Stimulated activated CD4-positive, alpha-beta T cell treated with anti-CD3 and anti-CD28 coated beads, Interleukin-2, amount 100 ng/mL, for 24 hours (primary cell): ENCODE measurements around the gene LCE1E.

Experiments
- DNase-seq, 2 donors: peaks; one replicate each; pipeline ENCODE4 v3.0.0-alpha.2; 2020

Gene LCE1E, protein sequence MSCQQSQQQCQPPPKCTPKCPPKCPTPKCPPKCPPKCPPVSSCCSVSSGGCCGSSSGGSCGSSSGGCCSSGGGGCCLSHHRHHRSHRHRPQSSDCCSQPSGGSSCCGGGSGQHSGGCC

DNA sequence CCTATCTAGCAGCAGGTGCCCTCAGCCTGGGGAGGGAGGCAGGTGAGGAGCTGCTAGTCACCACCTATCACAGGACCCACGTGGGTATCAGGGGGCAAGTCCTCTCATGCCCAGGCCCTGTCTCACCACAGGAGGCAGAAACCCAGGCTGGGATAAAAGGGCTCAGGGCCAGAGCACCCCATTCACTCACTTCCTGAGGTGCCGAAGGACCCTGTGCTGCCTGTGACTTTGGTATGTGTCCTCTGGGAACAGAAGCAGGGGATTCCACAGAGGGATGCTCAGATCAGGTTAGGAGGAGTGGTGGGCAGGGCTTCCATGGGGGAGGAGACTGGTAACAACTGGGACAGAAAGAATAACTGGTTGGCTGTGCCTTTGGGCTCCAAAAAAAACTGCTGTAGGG lies at the start of gene LCE1E:
LCE1E (plus strand) TSS at position 181 of the 400 bp plus-strand sequence. CDS start 1,043 bp downstream, outside the sequence.
- DNase-seq: no peak

DNA sequence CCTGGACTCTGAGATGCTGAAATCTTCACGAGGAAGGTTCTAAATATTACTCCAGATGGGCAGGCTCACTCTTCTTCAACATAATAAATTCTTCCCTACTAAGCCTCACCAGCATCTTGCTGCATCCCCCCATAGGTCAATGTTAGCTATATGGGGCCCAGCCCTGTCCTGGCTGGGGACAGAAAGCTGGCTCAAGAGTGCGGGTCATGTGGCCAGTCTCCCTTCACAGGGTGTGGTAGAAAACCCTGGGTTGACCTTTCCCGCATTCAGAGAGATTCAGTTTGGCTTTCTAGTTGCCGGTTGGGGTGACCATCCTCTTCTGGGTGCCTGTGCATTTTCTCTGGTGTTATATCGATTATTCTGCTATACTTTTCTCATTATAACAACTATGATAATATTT lies 48.1 kb upstream of the LCE1E start:
- DNase-seq: no peak

DNA sequence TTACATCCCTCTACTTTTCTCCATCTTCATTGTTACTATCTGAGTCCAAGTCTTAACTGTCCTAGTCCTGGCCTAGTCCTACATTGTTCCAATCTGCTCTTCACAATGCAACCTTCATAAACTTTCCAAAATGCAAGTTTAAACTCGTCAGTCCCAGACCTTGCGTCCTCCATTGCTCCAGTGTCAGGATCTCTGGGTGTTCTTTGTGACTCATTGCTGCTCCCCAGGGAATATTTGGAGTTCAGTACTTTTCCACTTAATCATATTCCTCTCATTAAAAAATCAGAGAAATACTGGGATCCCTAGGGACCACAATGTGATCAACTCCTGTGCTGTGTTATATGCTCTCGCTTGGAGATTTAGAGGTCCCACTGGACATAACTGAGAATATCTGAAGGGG lies 46.2 kb upstream of the LCE1E start:
- DNase-seq: no peak

DNA sequence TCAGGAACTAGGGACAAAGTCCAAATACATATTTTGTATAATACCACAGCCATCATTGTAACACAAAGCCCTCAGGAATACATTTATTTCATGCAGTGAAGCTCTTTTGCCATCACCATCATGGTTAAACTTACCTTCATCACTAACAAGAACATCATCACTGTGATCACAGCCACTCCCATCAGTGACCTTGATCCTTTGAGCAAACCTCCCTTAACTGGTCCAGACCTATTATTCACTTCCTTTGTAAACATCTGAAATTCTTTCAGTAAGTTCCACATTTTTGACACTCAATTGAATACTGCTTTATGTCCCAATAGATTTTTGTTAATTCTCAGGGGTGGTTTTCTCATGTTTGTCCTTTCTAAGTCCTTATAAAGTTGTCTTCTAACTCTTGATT lies 44.4 kb upstream of the LCE1E start:
- DNase-seq: no peak

DNA sequence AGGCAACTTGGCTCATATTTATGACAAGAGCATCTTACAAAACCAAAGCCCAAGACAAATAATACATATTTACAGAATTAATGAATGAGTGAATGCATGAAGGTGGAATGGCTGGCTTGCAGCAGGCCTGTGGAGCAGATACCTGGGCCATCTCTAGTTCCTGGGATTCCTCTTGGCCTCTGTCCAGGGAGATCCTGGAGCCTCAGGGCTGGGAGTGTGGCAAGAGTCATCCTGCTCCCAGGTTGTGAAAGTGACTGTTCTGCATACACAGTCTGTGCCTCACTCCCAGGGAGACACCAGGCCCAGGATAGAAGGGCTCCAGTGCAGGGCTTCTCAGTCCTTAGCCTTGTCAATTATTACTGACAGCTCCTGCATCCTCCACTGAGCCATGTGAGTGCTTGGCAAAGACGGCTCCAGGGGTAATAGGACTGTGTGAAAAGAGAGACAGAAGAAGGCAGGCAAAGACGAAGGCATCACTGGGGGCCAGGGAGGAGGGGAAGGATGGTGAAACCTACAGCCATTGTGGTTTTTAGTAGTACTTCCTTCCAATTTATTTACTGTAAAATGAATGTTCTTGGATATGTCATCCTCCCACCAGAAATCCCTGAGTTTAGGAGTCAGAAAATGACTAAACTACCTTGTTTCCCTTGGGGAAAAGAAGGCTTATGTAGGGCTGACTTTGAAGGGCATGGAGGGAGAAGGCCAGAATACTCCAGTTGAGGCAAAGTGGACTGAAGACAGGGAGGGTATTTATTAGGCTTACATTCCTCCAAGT lies 42.5 kb upstream of the LCE1E start:
- DNase-seq: no peak

DNA sequence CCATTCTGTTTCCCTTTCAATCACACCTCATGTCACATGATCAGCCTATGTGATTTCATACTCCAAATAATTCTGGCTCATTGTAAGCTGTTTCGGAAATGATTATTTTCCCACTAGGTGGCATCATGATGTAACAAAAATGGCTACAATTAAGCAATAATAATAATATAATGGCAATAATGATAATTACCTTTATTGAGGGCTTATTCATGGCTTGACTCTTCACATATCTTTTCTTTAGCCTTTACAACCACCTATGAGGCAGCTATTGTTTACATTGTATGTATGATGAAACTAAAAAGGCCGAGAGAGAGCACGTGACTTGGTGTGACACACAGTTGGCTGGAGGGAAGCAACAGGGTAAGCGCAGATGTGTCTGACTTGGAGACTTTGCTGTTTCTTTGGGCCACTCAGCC lies 40.8 kb upstream of the LCE1E start:
- DNase-seq: no peak

DNA sequence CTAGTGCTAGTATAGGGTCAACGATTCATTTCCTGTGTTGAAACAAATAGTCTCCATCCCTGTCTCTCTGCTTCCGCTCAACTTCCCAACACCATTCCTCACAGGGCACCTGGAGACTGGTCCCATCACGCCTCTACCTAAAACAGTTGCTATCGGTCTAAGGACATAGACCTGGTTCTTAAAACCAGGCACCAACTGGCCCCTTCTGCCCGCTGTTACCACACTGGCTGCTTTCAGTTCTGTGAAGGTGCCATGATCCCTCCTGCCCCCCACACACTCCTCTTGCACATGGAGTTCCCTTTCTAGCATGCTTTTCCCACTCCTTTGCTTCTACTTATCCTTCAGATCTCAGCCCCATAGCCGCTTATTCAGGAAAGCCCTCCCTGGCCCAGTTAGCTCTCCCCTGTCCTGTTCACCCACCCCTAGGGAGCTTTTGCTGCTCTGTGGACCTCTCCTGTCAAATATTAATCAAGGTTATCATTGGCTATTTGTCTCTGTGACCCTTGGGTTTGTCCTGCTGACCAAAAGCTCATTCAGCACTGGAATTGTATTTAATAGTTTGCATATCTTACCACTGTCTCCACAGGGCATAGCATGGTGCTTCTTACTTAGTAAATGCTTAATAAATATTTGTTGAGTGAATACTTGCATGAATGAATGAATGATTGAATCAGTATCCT lies 40.2 kb upstream of the LCE1E start:
- DNase-seq: no peak

DNA sequence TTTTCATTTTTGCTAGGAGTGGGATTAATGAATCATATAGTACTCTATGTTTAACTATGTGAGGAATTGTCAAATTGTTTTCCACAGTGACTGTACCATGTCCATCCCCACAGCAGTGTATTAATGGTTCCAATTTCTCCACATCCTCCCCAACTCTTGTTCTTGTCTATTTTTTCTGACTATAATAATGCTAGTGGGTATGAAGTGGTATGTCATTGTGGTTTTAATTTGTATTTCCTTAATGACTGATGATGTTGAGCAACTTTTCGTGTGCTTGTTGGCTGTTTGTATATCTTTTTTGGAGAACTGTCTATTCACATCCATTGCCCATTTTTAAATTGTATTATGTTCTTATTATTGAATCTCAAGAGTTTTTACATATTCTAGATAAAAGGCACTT lies 38.2 kb upstream of the LCE1E start:
- no peak for DNase-seq

DNA sequence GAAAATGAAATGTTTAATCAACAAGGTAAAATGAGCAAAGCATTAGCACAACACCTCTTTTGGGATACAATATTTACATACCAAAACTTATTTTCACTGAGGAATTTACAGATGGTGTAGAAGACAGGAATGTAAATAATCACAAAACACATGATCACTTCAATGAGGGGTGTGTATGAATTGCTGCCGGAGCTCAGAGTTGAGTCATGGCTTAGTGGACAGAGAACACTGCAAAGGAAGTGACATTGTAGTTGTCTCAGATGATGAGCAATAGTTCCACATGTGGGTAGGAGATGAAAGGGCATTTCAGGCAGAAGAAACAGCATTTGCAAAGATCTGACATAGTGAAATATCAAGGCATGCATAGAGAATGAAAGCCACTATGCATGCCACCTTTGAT lies 33.8 kb upstream of the LCE1E start:
- no peak for DNase-seq

DNA sequence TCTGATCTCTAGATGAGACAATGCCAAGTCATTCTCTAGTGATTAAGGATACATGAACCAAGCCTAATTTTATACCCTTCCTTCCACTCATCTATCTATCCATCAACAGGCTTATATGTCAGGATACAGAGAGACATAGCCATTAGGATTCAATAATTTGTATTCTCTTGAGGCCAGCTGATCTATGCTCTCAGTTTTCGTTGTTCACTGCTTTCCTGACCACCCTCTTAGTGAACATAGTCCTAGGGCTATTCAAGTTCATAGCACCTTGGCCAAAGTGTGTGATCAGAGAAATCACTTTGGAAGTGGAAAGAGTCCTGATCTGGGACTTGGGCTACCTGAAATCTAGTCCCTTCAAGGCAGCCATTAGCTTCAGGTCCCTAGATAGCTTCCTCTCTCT lies 32.5 kb upstream of the LCE1E start:
- DNase-seq: no peak

DNA sequence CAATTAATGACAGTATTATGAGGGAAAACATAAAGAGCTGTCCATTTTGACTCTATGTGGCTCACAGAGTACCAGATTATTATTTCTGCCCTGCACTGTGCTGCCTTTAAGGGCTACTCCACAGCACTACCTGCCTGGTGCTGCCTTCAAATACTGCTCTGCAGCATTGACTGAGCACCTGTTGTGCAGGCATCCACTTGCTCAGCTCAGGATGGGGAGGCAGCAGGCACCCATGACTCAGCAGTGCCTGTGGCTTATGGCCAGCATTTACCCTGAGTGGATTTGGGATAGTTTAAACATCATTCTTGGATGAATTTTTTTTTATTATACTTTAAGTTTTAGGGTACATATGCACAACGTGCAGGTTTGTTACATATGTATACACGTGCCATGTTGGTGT lies 29.2 kb upstream of the LCE1E start:
- no peak for DNase-seq

DNA sequence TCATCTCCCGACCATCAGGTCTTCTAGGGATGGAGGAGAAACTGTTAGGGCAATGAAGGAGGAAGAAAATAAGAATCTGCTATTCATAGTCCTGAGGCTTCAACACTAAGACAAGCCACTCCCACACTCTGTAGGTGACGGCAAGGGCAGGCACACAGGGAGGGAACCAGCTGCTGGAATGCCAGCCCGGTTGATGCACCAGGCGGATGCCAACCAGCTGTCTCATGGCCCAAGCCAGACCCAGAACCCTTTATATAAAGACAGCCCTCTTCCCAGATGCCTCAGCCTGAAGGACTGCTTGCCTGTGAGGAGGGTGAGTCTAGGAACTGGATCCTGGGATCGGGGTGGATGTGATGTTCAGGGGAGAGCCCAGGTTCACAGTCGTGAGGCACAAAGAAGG lies 28.3 kb upstream of the LCE1E start, which contains the start of gene KPRP:
KPRP (plus strand) TSS at position 279 of the 400 bp plus-strand sequence. CDS start 1,564 bp downstream, outside the sequence.
- DNase-seq: no peak

DNA sequence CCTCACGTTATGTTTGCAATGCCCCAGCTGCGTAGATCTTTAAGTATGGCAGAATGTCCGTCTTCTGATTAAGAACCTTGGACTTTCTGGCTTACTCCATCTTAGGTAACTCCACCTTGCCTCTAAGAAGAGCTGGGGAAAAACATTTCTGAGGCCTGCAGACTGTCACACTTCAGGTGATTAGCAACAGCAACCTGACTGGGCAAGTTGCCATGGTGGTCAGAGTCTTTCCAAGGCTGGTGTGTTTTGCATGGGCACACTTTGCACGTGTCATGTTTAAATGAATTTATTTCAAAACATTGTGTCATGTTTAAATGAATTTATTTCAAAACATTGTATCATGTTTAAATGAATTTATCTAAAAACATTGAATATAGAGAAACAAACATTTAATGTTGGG lies 27.4 kb upstream of the LCE1E start:
- no peak for DNase-seq

DNA sequence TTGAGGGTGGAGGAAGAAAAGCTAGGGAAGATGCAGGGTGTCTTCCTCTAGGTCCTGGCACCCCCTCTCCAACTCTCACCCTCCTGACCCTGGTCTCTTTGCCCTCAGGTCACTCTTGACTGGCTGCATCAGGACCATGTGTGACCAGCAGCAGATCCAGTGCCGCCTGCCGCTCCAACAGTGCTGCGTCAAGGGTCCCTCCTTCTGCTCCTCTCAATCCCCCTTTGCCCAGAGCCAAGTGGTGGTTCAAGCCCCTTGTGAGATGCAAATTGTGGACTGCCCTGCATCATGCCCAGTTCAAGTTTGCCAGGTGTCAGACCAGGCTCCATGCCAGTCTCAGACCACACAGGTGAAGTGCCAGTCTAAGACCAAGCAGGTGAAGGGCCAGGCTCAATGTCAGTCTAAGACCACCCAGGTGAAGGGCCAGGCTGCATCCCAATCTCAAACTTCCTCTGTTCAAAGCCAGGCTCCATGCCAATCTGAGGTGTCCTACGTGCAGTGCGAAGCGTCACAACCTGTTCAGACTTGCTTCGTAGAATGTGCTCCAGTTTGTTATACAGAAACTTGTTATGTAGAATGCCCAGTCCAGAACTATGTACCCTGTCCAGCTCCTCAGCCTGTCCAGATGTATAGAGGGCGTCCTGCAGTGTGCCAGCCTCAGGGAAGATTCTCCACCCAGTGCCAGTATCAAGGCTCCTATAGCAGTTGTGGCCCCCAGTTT lies 26.4 kb upstream of the LCE1E start:
- no peak for DNase-seq

DNA sequence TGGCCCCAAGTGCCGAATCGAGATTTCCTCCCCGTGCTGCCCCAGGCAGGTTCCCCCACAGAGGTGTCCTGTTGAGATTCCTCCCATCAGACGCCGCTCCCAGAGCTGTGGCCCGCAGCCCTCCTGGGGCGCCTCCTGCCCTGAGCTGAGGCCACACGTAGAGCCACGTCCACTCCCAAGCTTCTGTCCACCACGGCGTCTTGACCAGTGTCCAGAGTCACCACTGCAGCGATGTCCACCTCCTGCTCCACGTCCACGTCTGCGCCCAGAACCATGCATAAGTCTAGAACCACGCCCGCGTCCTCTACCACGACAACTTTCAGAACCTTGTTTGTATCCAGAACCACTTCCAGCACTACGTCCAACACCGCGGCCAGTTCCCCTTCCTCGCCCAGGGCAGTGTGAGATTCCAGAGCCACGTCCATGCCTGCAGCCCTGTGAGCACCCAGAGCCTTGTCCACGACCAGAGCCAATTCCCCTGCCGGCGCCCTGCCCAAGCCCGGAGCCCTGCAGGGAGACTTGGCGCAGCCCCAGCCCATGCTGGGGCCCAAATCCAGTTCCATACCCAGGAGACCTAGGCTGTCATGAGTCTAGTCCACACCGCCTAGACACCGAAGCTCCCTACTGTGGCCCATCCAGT lies 25.4 kb upstream of the LCE1E start:
- no peak for DNase-seq

DNA sequence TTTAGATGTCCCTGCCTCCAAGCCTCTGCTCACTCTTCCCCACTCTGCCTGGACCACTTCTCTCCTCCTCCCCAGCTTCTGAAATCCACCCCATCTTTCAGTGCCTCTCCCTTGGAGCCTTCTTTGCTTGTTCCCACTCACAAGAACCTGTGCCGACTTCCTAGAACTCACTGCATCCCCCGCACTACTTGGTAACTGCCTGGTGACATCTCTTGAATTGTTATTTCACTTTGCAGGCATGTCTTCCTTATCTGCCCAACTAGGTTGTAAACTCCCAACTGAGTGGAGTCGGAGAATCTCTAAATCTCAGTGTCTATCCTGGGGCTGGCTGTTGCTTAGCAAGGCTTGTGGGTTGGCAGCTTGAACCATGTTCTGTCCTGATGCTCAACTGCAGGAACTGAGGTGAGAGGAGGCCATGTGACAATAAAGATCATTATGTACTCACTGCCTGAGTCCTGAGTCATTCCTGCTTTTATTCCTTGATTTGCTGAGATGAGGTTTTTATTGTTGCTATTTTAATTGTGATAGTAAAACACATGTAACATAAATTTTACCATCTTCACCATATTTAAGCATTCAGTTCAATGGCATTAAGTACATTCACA lies 24.3 kb upstream of the LCE1E start:
- DNase-seq: no peak

DNA sequence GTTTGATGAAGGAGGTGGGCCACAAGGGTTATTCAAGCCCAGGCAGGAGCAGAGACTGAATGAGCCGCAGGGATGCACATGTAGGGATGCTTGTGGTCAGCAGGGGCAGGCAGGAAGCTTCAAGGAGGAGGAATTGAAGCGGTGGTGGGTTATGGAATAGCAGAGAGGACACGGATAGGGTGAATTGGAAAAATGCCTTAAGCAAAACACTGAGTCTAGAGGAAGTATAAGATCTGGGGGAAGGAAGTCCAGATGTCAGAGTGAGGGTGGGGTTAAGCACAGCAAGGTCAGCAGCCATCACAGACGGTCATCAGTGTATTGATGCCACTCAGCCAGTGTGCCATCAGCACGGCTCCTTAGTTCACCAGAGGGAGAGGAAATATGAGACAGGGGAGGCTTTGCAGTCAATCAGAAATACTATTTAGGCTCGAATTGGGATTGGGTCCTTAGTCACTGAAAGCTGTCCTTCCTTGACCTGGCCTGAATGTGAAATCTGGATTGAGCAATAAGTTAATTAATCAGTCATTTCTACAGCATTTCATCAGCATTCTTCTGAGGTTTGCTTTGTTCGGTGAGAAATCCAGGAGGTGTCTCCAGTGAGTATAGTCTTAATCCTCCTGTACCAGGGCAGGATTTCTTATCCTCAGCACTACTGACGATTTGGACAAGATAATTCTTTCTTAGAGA lies 17.1 kb upstream of the LCE1E start:
- no peak for DNase-seq

DNA sequence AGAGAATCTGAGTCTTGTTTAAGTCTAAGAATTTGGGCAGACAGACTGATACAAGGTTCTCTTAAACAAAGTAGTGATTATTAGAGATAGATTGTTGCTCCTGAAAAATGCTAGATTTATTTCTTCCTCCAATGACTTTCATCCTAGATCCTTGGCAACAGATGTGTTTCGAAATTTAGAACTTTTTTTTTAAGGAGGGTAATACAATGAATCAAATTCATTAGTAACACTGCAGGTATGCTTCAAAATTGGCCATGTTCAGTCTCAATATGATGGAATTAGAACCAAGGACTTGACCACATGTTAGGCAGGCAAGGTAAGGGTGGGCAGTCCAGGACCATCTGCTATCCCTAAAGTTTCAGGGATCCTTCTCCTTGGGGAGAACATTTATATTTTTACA lies 15.6 kb upstream of the LCE1E start:
- no peak for DNase-seq

DNA sequence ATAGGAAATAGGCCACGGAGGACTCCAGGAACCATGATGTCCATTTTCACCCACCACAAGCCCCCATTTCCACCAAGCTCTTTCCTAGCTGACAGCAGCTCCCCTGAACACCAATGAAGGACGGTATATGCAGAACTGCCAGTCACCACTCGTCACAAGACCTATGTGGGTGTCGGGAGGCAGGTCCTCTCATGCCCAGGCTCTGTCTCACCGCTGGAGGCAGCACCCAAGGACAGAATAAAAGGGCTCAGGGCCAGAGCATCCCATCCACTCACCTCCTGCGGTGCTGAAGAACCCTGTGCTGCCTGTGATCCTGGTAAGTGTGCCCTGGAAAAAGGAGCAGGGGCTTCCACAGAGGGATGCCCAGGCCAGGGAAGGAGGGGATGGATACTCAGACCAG lies 11.2 kb upstream of the LCE1E start, which contains the start of gene LCE1F:
LCE1F (plus strand) TSS at position 266 of the 400 bp plus-strand sequence. CDS start 1,232 bp downstream, outside the sequence.
- no peak for DNase-seq

DNA sequence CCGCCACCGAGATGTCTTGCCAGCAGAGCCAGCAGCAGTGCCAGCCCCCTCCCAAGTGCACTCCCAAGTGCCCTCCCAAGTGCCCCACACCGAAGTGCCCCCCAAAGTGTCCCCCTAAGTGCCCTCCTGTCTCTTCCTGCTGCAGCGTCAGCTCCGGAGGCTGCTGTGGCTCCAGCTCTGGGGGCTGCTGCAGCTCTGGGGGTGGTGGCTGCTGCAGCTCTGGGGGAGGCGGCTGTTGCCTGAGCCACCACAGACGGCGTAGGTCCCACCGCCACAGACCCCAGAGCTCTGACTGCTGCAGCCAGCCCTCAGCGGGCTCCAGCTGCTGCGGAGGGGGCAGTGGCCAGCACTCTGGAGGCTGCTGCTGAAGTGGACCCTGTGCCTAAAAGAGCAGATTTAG lies 9.7 kb upstream of the LCE1E start:
- no peak for DNase-seq

DNA sequence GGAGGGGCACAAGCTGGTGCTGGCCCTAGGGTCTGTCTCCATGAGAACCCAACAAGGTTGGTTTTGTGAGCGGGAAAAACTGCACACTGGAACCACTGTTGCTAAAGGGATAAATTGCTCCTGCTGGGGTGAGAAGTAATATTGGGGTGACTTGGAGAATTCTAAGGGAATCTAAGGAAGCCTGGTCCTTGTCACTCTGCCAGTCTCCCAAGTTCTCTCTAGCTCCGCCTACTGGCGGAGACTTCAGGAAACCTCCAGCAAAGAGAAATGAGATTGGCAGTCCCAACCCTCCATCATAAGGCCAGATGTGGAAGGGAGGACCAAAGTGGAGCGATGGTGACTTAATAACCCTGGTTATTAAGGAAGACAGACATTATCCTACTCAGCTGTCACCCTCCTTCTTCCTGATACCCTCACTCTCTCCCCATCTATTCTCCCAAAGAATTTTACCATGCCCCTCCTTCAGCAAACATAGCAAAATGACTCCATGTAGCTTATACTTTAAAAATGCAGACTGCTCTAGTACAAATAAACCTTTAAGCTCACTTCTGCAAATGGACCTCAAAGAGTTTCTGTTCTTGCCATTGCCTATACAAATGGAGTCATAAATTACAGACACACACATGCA lies 8.4 kb upstream of the LCE1E start:
- peak in 1 of 2 donors; percentile 17 for DNase-seq
